ENCODE data around the gene SHOC2.

Gene SHOC2

GRCh38 chr10:110951381-110951780 lies 32.0 kb downstream of the SHOC2 start:
- no peaks in the 10 kb centered on the region for H3K27me3 Mint-ChIP-seq
- DNase-seq (no peak), ATAC-seq (no peak)
- peaks cover 50% of the 10 kb centered on the region for H3K36me3 Mint-ChIP-seq (ENCODE audit: low read depth)
- H3K4me1 Mint-ChIP-seq, result peaks cover 22% of the 10 kb centered on the region
- H3K4me3 Mint-ChIP-seq, result no peak overlapping the region
- no peak overlapping the region for H3K27ac Mint-ChIP-seq
- peaks cover 13% of the 10 kb centered on the region for H3K9me3 Mint-ChIP-seq

- Mint-ChIP-seq H3K4me3 (no peak overlapping the region), H3K36me3 (ENCODE audit: low read depth) (peaks cover 16% of the 10 kb centered on the region), H3K9me3 (peaks cover 5% of the 10 kb centered on the region), H3K4me1 (peaks cover 25% of the 10 kb centered on the region), H3K27ac (no peak overlapping the region), H3K27me3 (no peaks in the 10 kb centered on the region)
- no peak for DNase-seq
- no peak for ATAC-seq
These were observed 38.2 kb downstream of the SHOC2 start for GRCh38 chr10:110957606-110958005.

GRCh38 chr10:110959379-110960332 lies 40.3 kb downstream of the SHOC2 start:
- H3K36me3 Mint-ChIP-seq (ENCODE audit: low read depth), result peaks cover 15% of the 10 kb centered on the region
- no peak for ATAC-seq
- no peak for DNase-seq
- no peaks in the 10 kb centered on the region for H3K27me3 Mint-ChIP-seq
- H3K4me3 Mint-ChIP-seq, result no peak overlapping the region
- H3K27ac Mint-ChIP-seq, result no peak overlapping the region
- peaks cover 36% of the 10 kb centered on the region for H3K4me1 Mint-ChIP-seq
- peaks cover 5% of the 10 kb centered on the region for H3K9me3 Mint-ChIP-seq

GRCh38 chr10:110960333-110960712 lies 40.9 kb downstream of the SHOC2 start:
- peaks cover 37% of the 10 kb centered on the region for H3K4me1 Mint-ChIP-seq
- ATAC-seq, result no peak

GRCh38 chr10:110962443-110962842 lies 43.0 kb downstream of the SHOC2 start:
- H3K9me3 Mint-ChIP-seq, result no peaks in the 10 kb centered on the region
- H3K4me3 Mint-ChIP-seq, result no peak overlapping the region
- peaks cover 9% of the 10 kb centered on the region for H3K36me3 Mint-ChIP-seq (ENCODE audit: low read depth)
- H3K27me3 Mint-ChIP-seq, result no peaks in the 10 kb centered on the region
- peaks cover 49% of the 10 kb centered on the region for H3K4me1 Mint-ChIP-seq
- ATAC-seq, result no peak
- no peak overlapping the region for H3K27ac Mint-ChIP-seq
- DNase-seq, result no peak

More at GRCh38 chr10:110960333-110960712, 40.9 kb downstream of the SHOC2 start:
- Mint-ChIP-seq H3K4me3 (no peak overlapping the region), H3K27ac (no peak overlapping the region), H3K36me3 (ENCODE audit: low read depth) (peaks cover 13% of the 10 kb centered on the region), H3K27me3 (no peaks in the 10 kb centered on the region), H3K9me3 (peaks cover under 1% of the 10 kb centered on the region)
- no peak for DNase-seq

GRCh38 chr10:110963162-110963561 lies 43.8 kb downstream of the SHOC2 start:
- Mint-ChIP-seq H3K27me3 (no peaks in the 10 kb centered on the region), H3K9me3 (no peaks in the 10 kb centered on the region), H3K27ac (no peak overlapping the region), H3K4me3 (no peak overlapping the region), H3K36me3 (ENCODE audit: low read depth) (peaks cover 11% of the 10 kb centered on the region), H3K4me1 (peaks cover 56% of the 10 kb centered on the region)
- ATAC-seq (no peak), DNase-seq (no peak)

- ATAC-seq, result no peak
- no peaks in the 10 kb centered on the region for H3K27me3 Mint-ChIP-seq
- no peaks in the 10 kb centered on the region for H3K9me3 Mint-ChIP-seq
- peaks cover 9% of the 10 kb centered on the region for H3K36me3 Mint-ChIP-seq (ENCODE audit: low read depth)
- H3K4me1 Mint-ChIP-seq, result peaks cover 55% of the 10 kb centered on the region
- H3K27ac Mint-ChIP-seq, result no peak overlapping the region
- no peak for DNase-seq
- H3K4me3 Mint-ChIP-seq, result no peak overlapping the region
These were observed 45.3 kb downstream of the SHOC2 start for GRCh38 chr10:110964681-110965080.

- no peaks in the 10 kb centered on the region for H3K9me3 Mint-ChIP-seq
- H3K4me3 Mint-ChIP-seq, result no peak overlapping the region
- peaks cover 13% of the 10 kb centered on the region for H3K36me3 Mint-ChIP-seq (ENCODE audit: low read depth)
- H3K27ac Mint-ChIP-seq, result no peak overlapping the region
- peaks cover 58% of the 10 kb centered on the region for H3K4me1 Mint-ChIP-seq
- no peaks in the 10 kb centered on the region for H3K27me3 Mint-ChIP-seq
- DNase-seq, result no peak
- ATAC-seq, result no peak
These were observed 45.8 kb downstream of the SHOC2 start for GRCh38 chr10:110965216-110965615.

GRCh38 chr10:110966146-110966545 lies 46.7 kb downstream of the SHOC2 start:
- Mint-ChIP-seq H3K4me1 (peaks cover 62% of the 10 kb centered on the region), H3K27ac (no peak overlapping the region)

GRCh38 chr10:110967009-110967630 lies 47.7 kb downstream of the SHOC2 start:
- H3K4me1 Mint-ChIP-seq, result peaks cover 66% of the 10 kb centered on the region
- no peak for ATAC-seq
- no peak overlapping the region for H3K27ac Mint-ChIP-seq
- no peaks in the 10 kb centered on the region for H3K27me3 Mint-ChIP-seq
- no peaks in the 10 kb centered on the region for H3K9me3 Mint-ChIP-seq
- no peak overlapping the region for H3K4me3 Mint-ChIP-seq
- DNase-seq, result no peak
- H3K36me3 Mint-ChIP-seq (ENCODE audit: low read depth), result peaks cover 17% of the 10 kb centered on the region

More at GRCh38 chr10:110966146-110966545, 46.7 kb downstream of the SHOC2 start:
- DNase-seq (no peak), ATAC-seq (no peak)
- Mint-ChIP-seq H3K36me3 (ENCODE audit: low read depth) (peaks cover 17% of the 10 kb centered on the region), H3K9me3 (no peaks in the 10 kb centered on the region), H3K27me3 (no peaks in the 10 kb centered on the region), H3K4me3 (no peak overlapping the region)

GRCh38 chr10:110967645-110968044 lies 48.2 kb downstream of the SHOC2 start:
- H3K27ac Mint-ChIP-seq, result no peak overlapping the region
- no peak overlapping the region for H3K4me3 Mint-ChIP-seq
- H3K27me3 Mint-ChIP-seq, result no peaks in the 10 kb centered on the region
- no peaks in the 10 kb centered on the region for H3K9me3 Mint-ChIP-seq
- DNase-seq (no peak), ATAC-seq (no peak)
- H3K36me3 Mint-ChIP-seq (ENCODE audit: low read depth), result peaks cover 17% of the 10 kb centered on the region
- H3K4me1 Mint-ChIP-seq, result peaks cover 64% of the 10 kb centered on the region

GRCh38 chr10:110969183-110969582 lies 49.8 kb downstream of the SHOC2 start:
- no peak for ATAC-seq
- no peaks in the 10 kb centered on the region for H3K27me3 Mint-ChIP-seq
- peaks cover 15% of the 10 kb centered on the region for H3K36me3 Mint-ChIP-seq (ENCODE audit: low read depth)
- no peak overlapping the region for H3K4me3 Mint-ChIP-seq
- H3K4me1 Mint-ChIP-seq, result peaks cover 64% of the 10 kb centered on the region
- no peak for DNase-seq
- H3K27ac Mint-ChIP-seq, result no peak overlapping the region
- no peaks in the 10 kb centered on the region for H3K9me3 Mint-ChIP-seq

- H3K27me3 Mint-ChIP-seq, result no peaks in the 10 kb centered on the region
- no peaks in the 10 kb centered on the region for H3K9me3 Mint-ChIP-seq
- peaks cover 50% of the 10 kb centered on the region for H3K4me1 Mint-ChIP-seq
- H3K36me3 Mint-ChIP-seq (ENCODE audit: low read depth), result peaks cover 19% of the 10 kb centered on the region
- H3K27ac Mint-ChIP-seq, result no peak overlapping the region
- no peak for ATAC-seq
- DNase-seq, result no peak
- no peak overlapping the region for H3K4me3 Mint-ChIP-seq
These were observed 52.2 kb downstream of the SHOC2 start for GRCh38 chr10:110971638-110972037.

GRCh38 chr10:110972231-110973134 lies 53.1 kb downstream of the SHOC2 start:
- Mint-ChIP-seq H3K4me3 (no peak overlapping the region), H3K36me3 (ENCODE audit: low read depth) (peaks cover 18% of the 10 kb centered on the region), H3K9me3 (no peaks in the 10 kb centered on the region), H3K4me1 (peaks cover 47% of the 10 kb centered on the region), H3K27ac (no peak overlapping the region), H3K27me3 (no peaks in the 10 kb centered on the region)
- DNase-seq (no peak), ATAC-seq (no peak)

Data from activated naive CD8-positive, alpha-beta T cell treated with anti-CD3 and anti-CD28 coated beads, Interleukin-2, amount 50 U/mL, for 24 hours (primary cell).